H9 (cell line): Measurements from ENCODE around the gene MARS1. TPM values are rescaled to one million over a fixed set of nuclear protein-coding genes. Genes with fewer than 3 reads are reported as not detected.

Experiments used
- DNase-seq: peaks from one replicate; pipeline ENCODE4 v3.0.0-alpha.2; 2017
- H2AFZ ChIP-seq: one replicate; pipeline ENCODE4 v1.6.1; 2013; ENCODE audit warnings: mild to moderate bottlenecking, low read length, control low read depth, moderate library complexity
- H2AK5ac ChIP-seq: 2 replicates; pipeline ENCODE4 v1.6.1; 2013; ENCODE audit warnings: low read length, control low read depth, mixed read lengths; ENCODE audit not compliant: insufficient read length
- H2BK120ac ChIP-seq: one replicate; pipeline ENCODE4 v1.6.1; 2013; ENCODE audit warnings: low read depth, mild to moderate bottlenecking, low read length, control low read depth, inconsistent platforms; ENCODE audit not compliant: poor library complexity, severe bottlenecking
- H2BK12ac ChIP-seq: 2 replicates; pipeline ENCODE4 v1.6.1; 2013; ENCODE audit warnings: low read length, control low read depth, mixed read lengths, low read depth; ENCODE audit not compliant: insufficient read length
- H2BK15ac ChIP-seq: 2 replicates; pipeline ENCODE4 v1.6.1; 2013; ENCODE audit warnings: low read depth, low read length, control low read depth
- H2BK20ac ChIP-seq: one replicate; pipeline ENCODE4 v1.6.1; 2013; ENCODE audit warnings: low read depth, mild to moderate bottlenecking, low read length, control low read depth, inconsistent platforms; ENCODE audit not compliant: poor library complexity, severe bottlenecking
- H2BK5ac ChIP-seq: 2 replicates; pipeline ENCODE4 v1.6.1; 2013; ENCODE audit warnings: low read length, control low read depth, mixed read lengths; ENCODE audit not compliant: insufficient read length
- H3K14ac ChIP-seq: 2 replicates; pipeline ENCODE4 v1.6.1; 2013; ENCODE audit warnings: low read length, control low read depth; ENCODE audit not compliant: insufficient read depth
- H3K18ac ChIP-seq: 2 replicates; pipeline ENCODE4 v1.6.1; 2013; ENCODE audit warnings: low read depth, mild to moderate bottlenecking, mixed read lengths, low read length, control low read depth; ENCODE audit not compliant: insufficient read length
- H3K23ac ChIP-seq: 2 replicates; pipeline ENCODE4 v1.6.1; 2013; ENCODE audit warnings: low read length, control low read depth, mixed read lengths, low read depth; ENCODE audit not compliant: insufficient read length
- H3K23me2 ChIP-seq: 2 replicates; pipeline ENCODE4 v1.6.1; 2013; ENCODE audit warnings: low read depth, mild to moderate bottlenecking, mixed read lengths, low read length, control low read depth; ENCODE audit not compliant: insufficient read length, poor library complexity, severe bottlenecking
- H3K27ac ChIP-seq: 2 replicates; pipeline ENCODE4 v1.5.1; 2013; ENCODE audit warnings: low read length, control low read depth, mixed read lengths, low read depth; ENCODE audit not compliant: insufficient read length
- H3K27me3 ChIP-seq: 2 replicates; pipeline ENCODE4 v1.6.1; 2013; ENCODE audit warnings: low read length, control low read depth, inconsistent platforms; ENCODE audit not compliant: insufficient read depth
- H3K4ac ChIP-seq: 2 replicates; pipeline ENCODE4 v1.6.1; 2013; ENCODE audit warnings: low read depth, mild to moderate bottlenecking, control low read depth, inconsistent platforms, low read length, moderate library complexity
- H3K4me1 ChIP-seq: 2 replicates; pipeline ENCODE4 v1.6.1; 2013; ENCODE audit warnings: low read length, control low read depth, inconsistent platforms; ENCODE audit not compliant: insufficient read depth
- H3K4me2 ChIP-seq: 2 replicates; pipeline ENCODE4 v1.6.1; 2013; ENCODE audit warnings: low read length, control low read depth, mixed read lengths; ENCODE audit not compliant: insufficient read length, insufficient read depth
- H3K56ac ChIP-seq: 2 replicates; pipeline ENCODE4 v1.6.1; 2013; ENCODE audit warnings: low read depth, mild to moderate bottlenecking, mixed read lengths, low read length, control low read depth; ENCODE audit not compliant: insufficient read length
- H3K79me1 ChIP-seq: 2 replicates; pipeline ENCODE4 v1.6.1; 2013; ENCODE audit warnings: low read depth, mild to moderate bottlenecking, moderate library complexity, low read length, control low read depth, inconsistent platforms; ENCODE audit not compliant: insufficient read depth, poor library complexity, severe bottlenecking
- H3K79me2 ChIP-seq: 2 replicates; pipeline ENCODE4 v1.6.1; 2013; ENCODE audit warnings: low read length, control low read depth, inconsistent platforms; ENCODE audit not compliant: insufficient read depth
- H3K9ac ChIP-seq: 2 replicates; pipeline ENCODE4 v1.6.1; 2013; ENCODE audit warnings: low read length, control low read depth, mixed read lengths; ENCODE audit not compliant: insufficient read length; ENCODE audit errors: extremely low read depth
- H3K9me3 ChIP-seq: one replicate; pipeline ENCODE4 v1.6.1; 2013; ENCODE audit warnings: low read depth, low read length, inconsistent platforms; ENCODE audit not compliant: control insufficient read depth
- H3T11ph ChIP-seq: one replicate; pipeline ENCODE4 v1.6.1; 2013; ENCODE audit warnings: mild to moderate bottlenecking, low read length, control low read depth, inconsistent platforms
- H4K20me1 ChIP-seq: one replicate; pipeline ENCODE4 v1.6.1; 2013; ENCODE audit not compliant: control insufficient read depth, insufficient read length, insufficient read depth
- H4K5ac ChIP-seq: 2 replicates; pipeline ENCODE4 v1.6.1; 2013; ENCODE audit warnings: low read depth, mild to moderate bottlenecking, mixed read lengths, low read length, control low read depth; ENCODE audit not compliant: insufficient read length
- H4K8ac ChIP-seq: replicated peaks from 2 replicates; pipeline ENCODE4 v1.6.1; 2013; ENCODE audit warnings: low read length, control low read depth, mixed read lengths, low read depth; ENCODE audit not compliant: insufficient read length
- H4K91ac ChIP-seq: 2 replicates; pipeline ENCODE4 v1.6.1; 2013; ENCODE audit warnings: low read depth, mild to moderate bottlenecking, moderate library complexity, mixed read lengths, low read length, control low read depth; ENCODE audit not compliant: insufficient read length
- H3K27ac Mint-ChIP-seq, 3 experiments: 2 replicates in 2 of 3; 3 replicates in 1 of 3; pipeline ENCODE4 v1.8.0; 2020 to 2021; ENCODE audit warnings: mixed read lengths in 3 of 3, mild to moderate bottlenecking in 1 of 3, moderate library complexity in 1 of 3
- H3K27me3 Mint-ChIP-seq: 2 replicates; pipeline ENCODE4 v1.8.0; 2021; ENCODE audit warnings: low read depth, mild to moderate bottlenecking, moderate library complexity, mixed read lengths
- H3K36me3 Mint-ChIP-seq, 3 experiments: 2 replicates in 2 of 3; 3 replicates in 1 of 3; pipeline ENCODE4 v1.8.0; 2020 to 2021; ENCODE audit warnings: low read depth in 3 of 3, mixed read lengths in 3 of 3; ENCODE audit not compliant: insufficient read depth in 1 of 3
- H3K4me1 Mint-ChIP-seq, 2 experiments: 2 replicates each; pipeline ENCODE4 v1.8.0; 2020; ENCODE audit warnings: mixed read lengths in 2 of 2
- H3K4me3 Mint-ChIP-seq, 2 experiments: 2 replicates in 1 of 2; 3 replicates in 1 of 2; pipeline ENCODE4 v1.8.0; 2020 to 2021; ENCODE audit warnings: mild to moderate bottlenecking in 2 of 2, mixed read lengths in 2 of 2, moderate library complexity in 1 of 2
- H3K9me3 Mint-ChIP-seq, 2 experiments: 2 replicates in 1 of 2; 3 replicates in 1 of 2; pipeline ENCODE4 v1.8.0; 2020; ENCODE audit warnings: mild to moderate bottlenecking in 2 of 2, mixed read lengths in 2 of 2, moderate library complexity in 1 of 2
- WGBS: extraction: QIAGEN DNeasy Blood & Tissue Kit; methylation state at CpG from one replicate; pipeline ENCODE4 v1.1.7; 2013; ENCODE audit warnings: missing lambda C conversion rate, low lambda C conversion rate, mixed read lengths; ENCODE audit not compliant: insufficient read length; ENCODE audit errors: extremely low coverage; 5-methylcytosine and 5-hydroxymethylcytosine counted together
- total RNA-seq: library from RNA; stranded (reverse); gene quantifications from 2 replicates; pipeline ENCODE4 v1.2.1, GENCODE V29; 2021
- TF ChIP-seq, protein P1 (sequence below): fragments of 200-600 bp; sonication (generic); conservative IDR thresholded peaks from 3 replicates; pipeline ENCODE4 v1.8.0; 2021; ENCODE audit warnings: antibody characterized with exemption, mild to moderate bottlenecking

Gene MARS1
- total RNA-seq, 1 experiment from 2014 or later = 368 TPM

DNA sequence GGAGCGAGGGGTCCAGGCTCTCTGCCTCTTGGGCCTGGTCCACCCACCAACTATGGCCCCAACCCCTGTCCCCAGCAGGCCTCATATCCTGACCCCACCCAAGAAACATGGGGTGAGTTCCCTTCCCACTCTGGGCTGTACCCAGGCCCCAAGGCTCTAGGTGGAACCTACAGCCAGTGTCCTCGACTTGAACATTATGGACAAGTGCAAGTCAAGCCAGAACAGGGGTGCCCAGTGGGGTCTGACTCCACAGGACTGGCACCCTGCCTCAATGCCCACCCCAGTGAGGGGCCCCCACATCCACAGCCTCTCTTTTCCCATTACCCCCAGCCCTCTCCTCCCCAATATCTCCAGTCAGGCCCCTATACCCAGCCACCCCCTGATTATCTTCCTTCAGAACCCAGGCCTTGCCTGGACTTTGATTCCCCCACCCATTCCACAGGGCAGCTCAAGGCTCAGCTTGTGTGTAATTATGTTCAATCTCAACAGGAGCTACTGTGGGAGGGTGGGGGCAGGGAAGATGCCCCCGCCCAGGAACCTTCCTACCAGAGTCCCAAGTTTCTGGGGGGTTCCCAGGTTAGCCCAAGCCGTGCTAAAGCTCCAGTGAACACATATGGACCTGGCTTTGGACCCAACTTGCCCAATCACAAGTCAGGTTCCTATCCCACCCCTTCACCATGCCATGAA is 16.8 kb upstream of the MARS1 start:
- DNase-seq = no peak
- Histone ChIP-seq H3K56ac (no peak overlapping the region), H4K5ac (no peak overlapping the region), H3K9me3 (no peaks in the 10 kb centered on the region), H3K4me2 (no peak overlapping the region), H3K23me2 (peaks cover 11% of the 10 kb centered on the region), H4K20me1 (no peaks in the 10 kb centered on the region), H3K79me2 (no peaks in the 10 kb centered on the region), H3K4ac (no peak overlapping the region), H2AK5ac (no peak overlapping the region), H3K14ac (no peak overlapping the region), H2BK5ac (no peak overlapping the region), H3K9ac (no peak overlapping the region), H3K18ac (no peak overlapping the region), H2BK12ac (no peak overlapping the region), H2AFZ (no peak overlapping the region), H3K27me3 (peaks cover 29% of the 10 kb centered on the region), H2BK20ac (no peak overlapping the region), H3K4me1 (no peaks in the 10 kb centered on the region), H3K23ac (no peak overlapping the region), H3T11ph (no peak overlapping the region), H4K8ac (no peak overlapping the region), H2BK15ac (no peak overlapping the region), H4K91ac (no peak overlapping the region), H2BK120ac (no peak overlapping the region), H3K27ac (no peak overlapping the region), H3K79me1 (no peaks in the 10 kb centered on the region)
- Mint-ChIP-seq H3K4me3 (no peak overlapping the region; a peak in 1 of 5 replicates), H3K36me3 (peaks cover 0 to 15% (median 5%) of the 10 kb centered on the region in 3 experiments; a peak in 5 of 7 replicates), H3K27ac (no peak overlapping the region), H3K4me1 (peaks cover 0 to 6% of the 10 kb centered on the region in 2 experiments), H3K9me3 (no peaks in the 10 kb centered on the region), H3K27me3 (peaks cover 57% of the 10 kb centered on the region)
- no CpG with 5 or more reads among the region's 4 CpGs for WGBS
- TF ChIP-seq, protein P1, sequence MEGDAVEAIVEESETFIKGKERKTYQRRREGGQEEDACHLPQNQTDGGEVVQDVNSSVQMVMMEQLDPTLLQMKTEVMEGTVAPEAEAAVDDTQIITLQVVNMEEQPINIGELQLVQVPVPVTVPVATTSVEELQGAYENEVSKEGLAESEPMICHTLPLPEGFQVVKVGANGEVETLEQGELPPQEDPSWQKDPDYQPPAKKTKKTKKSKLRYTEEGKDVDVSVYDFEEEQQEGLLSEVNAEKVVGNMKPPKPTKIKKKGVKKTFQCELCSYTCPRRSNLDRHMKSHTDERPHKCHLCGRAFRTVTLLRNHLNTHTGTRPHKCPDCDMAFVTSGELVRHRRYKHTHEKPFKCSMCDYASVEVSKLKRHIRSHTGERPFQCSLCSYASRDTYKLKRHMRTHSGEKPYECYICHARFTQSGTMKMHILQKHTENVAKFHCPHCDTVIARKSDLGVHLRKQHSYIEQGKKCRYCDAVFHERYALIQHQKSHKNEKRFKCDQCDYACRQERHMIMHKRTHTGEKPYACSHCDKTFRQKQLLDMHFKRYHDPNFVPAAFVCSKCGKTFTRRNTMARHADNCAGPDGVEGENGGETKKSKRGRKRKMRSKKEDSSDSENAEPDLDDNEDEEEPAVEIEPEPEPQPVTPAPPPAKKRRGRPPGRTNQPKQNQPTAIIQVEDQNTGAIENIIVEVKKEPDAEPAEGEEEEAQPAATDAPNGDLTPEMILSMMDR = no peak
